Activated CD4-positive, CD25-positive, alpha-beta regulatory T cell (primary cell): ENCODE measurements around the gene DECR2.
"Not testable (repeated sequence)": the region's sequence is repeated elsewhere in the genome, so short reads cannot be mapped to it uniquely, and the experiment has no call there.

Source experiments
- DNase-seq, 4 experiments: peaks; one replicate each; lab custom pipeline; 2025; lab: John Stamatoyannopoulos, UW

The DECR2 gene, protein sequence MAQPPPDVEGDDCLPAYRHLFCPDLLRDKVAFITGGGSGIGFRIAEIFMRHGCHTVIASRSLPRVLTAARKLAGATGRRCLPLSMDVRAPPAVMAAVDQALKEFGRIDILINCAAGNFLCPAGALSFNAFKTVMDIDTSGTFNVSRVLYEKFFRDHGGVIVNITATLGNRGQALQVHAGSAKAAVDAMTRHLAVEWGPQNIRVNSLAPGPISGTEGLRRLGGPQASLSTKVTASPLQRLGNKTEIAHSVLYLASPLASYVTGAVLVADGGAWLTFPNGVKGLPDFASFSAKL

GRCh38 chr16:401468-402348, at the start of gene DECR2:
Gene DECR2 (plus strand): TSS chr16:401885. CDS start chr16:401964, 79 bp downstream.
- DNase-seq, result peak; percentile 97 to 99 (median 98)

DNA sequence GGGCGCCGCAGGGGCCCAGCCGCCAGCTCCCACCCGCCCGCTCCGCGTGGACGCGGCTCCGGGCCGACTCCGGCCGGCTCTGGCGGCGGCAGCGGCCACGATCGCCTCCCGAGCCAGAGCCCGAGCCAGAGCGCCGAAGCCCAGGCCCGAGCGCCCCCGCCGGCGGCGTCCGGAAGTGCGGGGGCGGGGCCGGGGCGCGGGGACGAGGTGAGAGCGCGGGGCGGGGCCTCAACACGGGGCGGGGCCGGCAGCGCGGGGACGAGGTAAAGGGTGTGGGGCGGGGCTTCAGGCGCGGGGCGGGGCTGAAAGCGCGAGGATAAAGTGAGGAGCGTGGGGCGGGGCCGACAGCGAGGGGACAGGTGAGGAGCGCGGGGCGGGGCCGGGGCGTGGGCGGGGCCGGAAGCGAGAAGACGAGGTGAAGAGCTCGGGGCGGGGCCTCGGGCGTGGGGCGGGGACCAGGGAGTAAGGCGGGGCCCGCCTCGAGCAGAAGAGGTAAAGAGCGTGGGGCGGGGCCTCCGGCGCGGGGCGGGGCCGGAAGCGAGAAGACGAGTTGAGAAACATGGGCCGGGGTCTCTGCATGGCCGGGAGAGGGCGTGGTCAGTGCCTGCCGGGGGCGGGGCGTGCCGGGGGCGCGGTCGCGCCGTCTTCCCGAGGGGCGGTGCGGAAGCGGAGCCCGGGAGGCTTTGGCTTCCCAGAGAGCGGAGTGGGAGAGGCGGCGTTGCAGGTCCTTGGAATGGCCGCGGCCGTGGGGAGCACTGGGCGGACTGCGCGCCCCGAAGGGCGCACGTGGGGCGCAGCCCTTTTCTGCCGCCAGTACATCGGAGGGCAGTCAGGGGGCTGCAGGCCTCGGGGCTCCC, 48.9 kb upstream of the DECR2 start, which contains the start of gene AXIN1:
Gene AXIN1 (minus strand): TSS at position 177 of the 857 bp plus-strand sequence. CDS start 5,698 bp downstream, outside the sequence.
- peak; percentile 100 for DNase-seq

- DNase-seq, result no peak
Observed at GRCh38 chr16:353404-354290, 48.0 kb upstream of the DECR2 start.

DNA sequence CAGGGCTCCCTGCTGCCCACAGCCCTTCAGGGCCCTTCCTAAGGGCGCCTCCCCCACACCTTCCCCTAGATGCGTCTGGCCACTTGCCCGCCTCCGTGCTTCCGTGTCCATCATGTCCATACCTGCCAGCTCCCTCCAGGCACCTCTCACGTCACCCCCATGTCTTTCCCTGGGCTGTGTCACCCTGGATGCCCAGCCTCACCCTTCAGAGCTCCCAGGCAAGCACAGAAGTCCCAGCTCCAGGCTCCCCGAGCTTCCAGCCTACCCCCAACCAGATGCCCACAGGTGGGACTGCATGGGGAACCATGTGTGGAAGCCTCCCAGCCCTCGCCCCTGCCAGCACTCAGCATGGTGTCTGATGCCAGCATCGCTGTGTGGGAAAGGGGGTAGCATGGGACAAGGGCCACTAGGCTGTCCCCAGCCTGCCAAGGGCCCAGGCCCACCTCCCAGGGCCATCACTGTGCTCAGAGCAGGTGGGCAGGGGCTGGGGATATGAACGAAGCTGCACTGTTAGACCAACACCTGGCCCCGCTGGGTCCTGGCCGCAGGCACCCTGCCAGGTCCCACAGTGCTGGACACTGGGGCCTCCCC, 47.3 kb upstream of the DECR2 start:
- no peak for DNase-seq

DNA sequence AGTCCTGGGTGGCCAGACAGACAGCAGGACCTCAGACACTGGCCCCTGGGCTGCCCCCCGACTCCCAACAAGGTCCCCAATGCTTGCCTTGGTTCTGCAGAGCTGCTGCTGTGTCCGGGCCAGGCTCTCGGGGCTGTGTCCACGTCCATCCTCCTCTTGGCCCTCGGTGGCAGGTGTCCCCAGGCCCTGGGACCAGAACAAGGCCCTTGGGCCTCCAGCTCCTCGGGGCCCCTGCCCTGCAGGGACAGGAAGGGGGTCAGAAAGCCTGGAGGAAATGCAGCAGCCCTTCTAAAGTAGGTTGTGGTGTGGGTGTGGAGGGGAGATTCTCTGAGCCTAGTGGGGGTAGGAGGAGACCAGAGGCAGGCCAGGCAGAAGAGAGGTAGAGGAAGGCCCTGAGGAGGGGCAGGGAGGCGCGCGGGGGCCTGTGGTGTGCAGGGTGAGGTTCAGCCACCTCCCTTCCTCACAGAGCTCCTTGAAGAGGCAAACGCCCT, 46.7 kb upstream of the DECR2 start:
- DNase-seq, result peak in 2 of 4 experiments; percentile 33

DNA sequence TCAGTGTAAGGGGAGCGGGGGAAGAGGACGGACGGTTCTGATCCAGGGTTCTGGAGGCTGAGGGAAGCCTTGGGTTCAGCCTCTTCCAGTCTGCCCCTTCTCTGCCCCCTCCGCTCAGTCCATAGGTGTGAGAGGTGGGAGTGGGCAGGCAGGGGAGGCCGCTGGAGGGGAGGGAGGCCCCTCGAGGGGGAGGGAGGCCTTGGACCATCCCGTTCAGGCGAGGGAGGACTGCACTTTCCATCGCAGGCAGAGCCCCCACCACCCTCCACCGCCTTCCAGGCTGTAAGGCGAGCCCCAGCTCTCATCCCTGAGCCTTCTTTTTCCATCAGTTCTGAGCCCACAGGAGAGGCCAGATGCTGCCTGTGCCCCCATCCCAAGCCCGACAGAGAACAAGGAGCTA, 44.9 kb upstream of the DECR2 start:
- DNase-seq, result no peak

GRCh38 chr16:359067-359763, 42.5 kb upstream of the DECR2 start:
- DNase-seq, result no peak

DNA sequence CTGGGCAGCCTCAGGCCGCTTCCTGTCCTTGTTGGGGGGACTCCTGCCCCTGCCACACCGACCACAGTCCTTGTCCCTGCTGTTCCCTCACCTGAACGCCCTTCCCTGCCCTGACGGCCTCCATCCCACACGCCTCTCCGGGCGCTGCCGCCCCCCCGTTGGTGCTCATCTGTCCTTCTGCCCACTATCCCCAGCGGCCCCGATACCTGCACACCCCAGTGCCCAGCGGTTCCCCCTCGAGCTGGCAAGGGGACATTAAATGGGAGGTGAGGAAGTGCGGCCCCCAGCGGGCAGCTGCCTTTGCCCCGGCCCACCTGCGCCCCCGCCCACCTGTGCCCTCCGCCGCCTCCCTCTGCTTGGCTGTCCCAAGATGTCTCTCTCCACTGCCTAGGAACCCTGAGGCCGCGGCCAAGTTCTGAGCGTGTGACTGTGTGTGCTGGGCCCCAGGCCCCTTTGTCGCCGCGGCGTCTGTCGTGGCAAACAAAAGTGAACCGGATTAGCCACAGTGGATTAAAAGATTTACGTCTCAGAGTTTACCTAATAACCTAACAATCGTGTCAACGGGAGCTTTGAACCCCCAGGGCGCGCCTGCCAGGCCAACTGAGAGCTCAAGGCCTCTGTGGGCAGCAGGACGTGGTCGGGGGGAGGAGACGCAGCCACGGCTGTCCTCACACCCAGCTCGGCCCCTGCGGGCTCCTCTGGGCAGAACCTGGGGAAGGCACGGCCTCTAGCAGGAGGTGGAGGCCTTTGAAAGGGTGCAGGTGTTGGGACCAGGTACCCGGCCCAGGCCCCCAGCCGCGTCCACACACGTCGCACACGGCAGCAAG, 41.6 kb upstream of the DECR2 start:
- no peak for DNase-seq

GRCh38 chr16:360698-361336, 40.9 kb upstream of the DECR2 start:
- no peak for DNase-seq

DNA sequence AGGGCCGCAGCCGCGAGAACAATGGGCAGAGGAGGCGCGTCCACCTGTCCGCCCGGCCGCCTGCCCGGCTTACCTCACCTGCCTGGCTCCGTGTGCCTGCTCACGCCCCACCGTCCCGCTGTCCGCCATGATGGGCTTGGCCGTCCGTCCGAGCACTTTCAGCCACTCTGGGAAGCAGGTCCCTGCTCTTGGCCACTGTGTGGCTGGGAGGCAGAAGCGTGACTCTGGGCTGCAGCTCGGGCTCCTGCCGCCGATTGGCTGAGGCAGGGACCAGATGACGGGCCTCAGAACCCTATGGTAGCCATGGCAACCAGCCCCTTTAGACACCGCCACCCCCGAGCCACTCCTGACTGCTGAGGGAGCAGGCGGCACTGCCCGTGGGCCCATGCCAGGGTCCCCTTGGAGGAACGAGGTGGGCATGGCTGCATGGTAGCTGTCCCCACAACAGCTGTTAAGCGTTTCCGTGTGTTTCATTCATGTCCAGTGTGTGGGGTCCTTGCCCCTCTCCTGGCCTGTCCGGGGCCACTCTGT, 40.3 kb upstream of the DECR2 start:
- no peak for DNase-seq

- DNase-seq, result peak; percentile 46 to 52 (median 48)
Observed at GRCh38 chr16:361872-362701, 39.6 kb upstream of the DECR2 start.

GRCh38 chr16:362702-362999, 39.0 kb upstream of the DECR2 start:
- not testable (repeated sequence) for DNase-seq

- DNase-seq, result no peak
Observed at GRCh38 chr16:363110-363765, 38.4 kb upstream of the DECR2 start.

- no peak for DNase-seq
Observed at GRCh38 chr16:363766-364490, 37.8 kb upstream of the DECR2 start.

- DNase-seq, result no peak
Observed at GRCh38 chr16:364595-365491, 36.8 kb upstream of the DECR2 start.
